Panc1 (cell line): ENCODE data around the gene TMX1. TPM values are rescaled to one million over a fixed set of nuclear protein-coding genes. Genes with fewer than 3 reads are reported as not detected.

Experiments used
- ATAC-seq: fragments of 200-7000 bp; cut with Tn5 transposase; 2 replicates; pipeline ENCODE4 v1.9.1; 2020; ENCODE audit warnings: mild to moderate bottlenecking, moderate library complexity
- BruUV-seq: library from RNA; stranded (reverse); fragments of 400-500 nt; replicated peaks from 2 replicates; lab custom pipeline; 2021; lab: Mats Ljungman, UMichigan
- CTCF ChIA-PET: fragments of 300-600 bp; sonication (Branson Sonifier 250); formaldehyde crosslinking; loops from one replicate; lab custom pipeline; 2022; ENCODE audit warnings: antibody characterized with exemption; lab: Charles Lee
- POLR2A ChIA-PET: fragments of 300-600 bp; sonication (Branson Sonifier 250); formaldehyde crosslinking; loops from one replicate; lab custom pipeline; 2022; ENCODE audit warnings: antibody characterized with exemption; lab: Charles Lee
- DNase-seq: peaks from one replicate; pipeline ENCODE4 v3.0.0-alpha.2; 2010; ENCODE audit warnings: low read depth, low spot score
- H3K27ac ChIP-seq: 2 replicates; pipeline ENCODE4 v1.5.1; 2011; ENCODE audit warnings: mild to moderate bottlenecking, low read length, inconsistent platforms
- H3K27me3 ChIP-seq: fragments of 200-500 bp; sonication (Bioruptor generic); 2 replicates; pipeline ENCODE4 v1.6.0; 2014; ENCODE audit warnings: low read length, inconsistent platforms; ENCODE audit not compliant: control insufficient read depth, insufficient read depth
- H3K36me3 ChIP-seq: fragments of 200-500 bp; sonication (Bioruptor generic); 2 replicates; pipeline ENCODE4 v1.5.1; 2014; ENCODE audit warnings: inconsistent platforms, mild to moderate bottlenecking, low read length, moderate library complexity; ENCODE audit not compliant: control insufficient read depth, insufficient read depth
- H3K4me1 ChIP-seq: 2 replicates; pipeline ENCODE4 v1.5.1; 2011; ENCODE audit warnings: inconsistent platforms, mild to moderate bottlenecking, low read length, moderate library complexity; ENCODE audit not compliant: control insufficient read depth, insufficient read depth
- H3K4me3 ChIP-seq, 2 experiments: 2 replicates each; pipeline ENCODE4 v1.5.1; 2011 to 2012; ENCODE audit warnings: low read depth in 2 of 2, low read length in 2 of 2, mild to moderate bottlenecking in 2 of 2, inconsistent platforms in 1 of 2, moderate library complexity in 1 of 2
- H3K9me3 ChIP-seq: fragments of 200-500 bp; sonication (Bioruptor generic); 2 replicates; pipeline ENCODE4 v1.5.1; 2014; ENCODE audit warnings: low read depth, mild to moderate bottlenecking, inconsistent platforms, low read length, moderate library complexity; ENCODE audit not compliant: control insufficient read depth, insufficient read depth
- CTCF ChIP-seq: fragments of 450-650 bp; IDR thresholded peaks from 2 replicates; pipeline ENCODE4 v1.5.1; 2017; ENCODE audit warnings: mild to moderate bottlenecking
- POLR2AphosphoS5 ChIP-seq: IDR thresholded peaks from 2 replicates; pipeline ENCODE4 v1.6.1; 2012; ENCODE audit warnings: mild to moderate bottlenecking, low read depth, low read length, moderate library complexity
- SIN3A ChIP-seq: IDR thresholded peaks from 2 replicates; pipeline ENCODE4 v1.6.1; 2012; ENCODE audit warnings: low read depth, mild to moderate bottlenecking, low read length, moderate library complexity, borderline replicate concordance; ENCODE audit not compliant: insufficient read depth
- TCF7L2 ChIP-seq: IDR thresholded peaks from 2 replicates; pipeline ENCODE4 v1.6.1; 2011; ENCODE audit warnings: mild to moderate bottlenecking, low read depth, low read length, inconsistent platforms
- in situ Hi-C: cut with HindIII; loops from 2 replicates; pipeline ENCODE4 v1.10.0; 2016; ENCODE audit warnings: low sequenced_read_pairs, low pct_unique_long_range_greater_than_20kb
- intact Hi-C: fragments of 100-400 bp; cut with micrococcal nuclease; formaldehyde crosslinking; loops from one replicate; pipeline ENCODE4 v1.10.0; 2022; ENCODE audit not compliant: unreplicated experiment
- total RNA-seq: library from RNA; stranded (reverse); gene quantifications from one replicate; pipeline ENCODE4 v1.2.1, GENCODE V29; 2021; ENCODE audit not compliant: unreplicated experiment
- TF ChIP-seq, protein P1 (sequence below), 2 experiments: IDR thresholded peaks; 2 replicates each; pipeline ENCODE4 v1.6.1; 2011 to 2012; ENCODE audit warnings: low read depth in 2 of 2, control low read depth in 1 of 2, low read length in 1 of 2, mild to moderate bottlenecking in 1 of 2, moderate library complexity in 1 of 2; ENCODE audit not compliant: insufficient read depth in 1 of 2

TMX1 gene
- total RNA-seq, 1 experiment from 2014 or later = 34.9 TPM

- BruUV-seq = no TSS peak
- in situ Hi-C loops (no loop called here), intact Hi-C loops (no loop called here)
- H3K27ac ChIP-seq = no peak overlapping the region
- DNase-seq = no peak
- TF ChIP-seq CTCF = no peak
- TF ChIP-seq, protein P1, sequence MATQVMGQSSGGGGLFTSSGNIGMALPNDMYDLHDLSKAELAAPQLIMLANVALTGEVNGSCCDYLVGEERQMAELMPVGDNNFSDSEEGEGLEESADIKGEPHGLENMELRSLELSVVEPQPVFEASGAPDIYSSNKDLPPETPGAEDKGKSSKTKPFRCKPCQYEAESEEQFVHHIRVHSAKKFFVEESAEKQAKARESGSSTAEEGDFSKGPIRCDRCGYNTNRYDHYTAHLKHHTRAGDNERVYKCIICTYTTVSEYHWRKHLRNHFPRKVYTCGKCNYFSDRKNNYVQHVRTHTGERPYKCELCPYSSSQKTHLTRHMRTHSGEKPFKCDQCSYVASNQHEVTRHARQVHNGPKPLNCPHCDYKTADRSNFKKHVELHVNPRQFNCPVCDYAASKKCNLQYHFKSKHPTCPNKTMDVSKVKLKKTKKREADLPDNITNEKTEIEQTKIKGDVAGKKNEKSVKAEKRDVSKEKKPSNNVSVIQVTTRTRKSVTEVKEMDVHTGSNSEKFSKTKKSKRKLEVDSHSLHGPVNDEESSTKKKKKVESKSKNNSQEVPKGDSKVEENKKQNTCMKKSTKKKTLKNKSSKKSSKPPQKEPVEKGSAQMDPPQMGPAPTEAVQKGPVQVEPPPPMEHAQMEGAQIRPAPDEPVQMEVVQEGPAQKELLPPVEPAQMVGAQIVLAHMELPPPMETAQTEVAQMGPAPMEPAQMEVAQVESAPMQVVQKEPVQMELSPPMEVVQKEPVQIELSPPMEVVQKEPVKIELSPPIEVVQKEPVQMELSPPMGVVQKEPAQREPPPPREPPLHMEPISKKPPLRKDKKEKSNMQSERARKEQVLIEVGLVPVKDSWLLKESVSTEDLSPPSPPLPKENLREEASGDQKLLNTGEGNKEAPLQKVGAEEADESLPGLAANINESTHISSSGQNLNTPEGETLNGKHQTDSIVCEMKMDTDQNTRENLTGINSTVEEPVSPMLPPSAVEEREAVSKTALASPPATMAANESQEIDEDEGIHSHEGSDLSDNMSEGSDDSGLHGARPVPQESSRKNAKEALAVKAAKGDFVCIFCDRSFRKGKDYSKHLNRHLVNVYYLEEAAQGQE (IDR thresholded peaks at IDR 0.05; ENCODE audit: insufficient read depth in 1 of 2, low read depth in 2 of 2, low read length in 1 of 2) = no peak
- no peak for TF ChIP-seq SIN3A
- no peak for TF ChIP-seq POLR2AphosphoS5
- TF ChIP-seq TCF7L2 = no peak
- H3K27me3 ChIP-seq = no peaks in the 10 kb centered on the region
- no peaks in the 10 kb centered on the region for H3K4me1 ChIP-seq
- no peaks in the 10 kb centered on the region for H3K36me3 ChIP-seq
- ChIA-PET CTCF (no interaction called here), POLR2A (no interaction called here)
- no peak for ATAC-seq
- no peaks in the 10 kb centered on the region for H3K9me3 ChIP-seq
- H3K4me3 ChIP-seq = no peak overlapping the region
Measured at GRCh38 chr14:51294951-51295525, 55.0 kb downstream of the TMX1 start.

DNA sequence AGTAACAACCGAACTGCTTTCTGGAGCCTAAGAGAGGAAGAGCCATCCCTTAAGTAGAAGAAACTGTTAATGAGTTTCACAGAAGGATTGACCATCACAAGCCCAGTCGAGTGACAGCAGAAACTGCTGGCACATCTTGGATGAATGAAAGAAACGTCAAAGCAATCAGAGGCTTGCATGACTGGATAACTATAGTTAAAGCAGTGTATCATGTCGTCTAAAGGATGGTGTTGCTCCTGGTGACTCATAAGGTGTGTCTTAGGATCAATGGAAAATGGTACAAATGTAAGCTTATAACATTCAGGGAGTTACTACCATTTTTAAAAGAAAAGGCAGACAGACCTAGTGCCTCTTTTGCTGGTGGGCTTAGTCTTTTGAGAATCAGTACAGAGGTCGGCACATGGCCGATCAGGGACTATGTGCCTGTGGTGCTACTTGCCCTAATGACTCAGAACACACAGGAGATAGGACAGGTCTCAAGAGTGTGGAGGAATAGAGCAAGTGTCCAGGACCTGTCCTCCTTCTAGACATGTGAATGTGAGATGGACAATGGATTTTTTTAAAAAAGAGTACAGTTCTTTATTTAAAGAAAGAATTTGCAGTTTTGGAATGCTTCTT, 55.7 kb downstream of the TMX1 start:
- no peaks in the 10 kb centered on the region for H3K36me3 ChIP-seq
- TF ChIP-seq CTCF (no peak), TCF7L2 (no peak), POLR2AphosphoS5 (no peak), SIN3A (no peak)
- TF ChIP-seq, protein P1 (IDR thresholded peaks at IDR 0.05; ENCODE audit: insufficient read depth in 1 of 2, low read depth in 2 of 2, low read length in 1 of 2) = no peak
- in situ Hi-C loops (no loop called here), intact Hi-C loops (no loop called here)
- ChIA-PET CTCF (no interaction called here), POLR2A (no interaction called here)
- no peak overlapping the region for H3K27ac ChIP-seq
- no peak overlapping the region for H3K4me3 ChIP-seq
- H3K27me3 ChIP-seq = no peaks in the 10 kb centered on the region
- no peaks in the 10 kb centered on the region for H3K4me1 ChIP-seq
- DNase-seq (no peak), ATAC-seq (no peak)
- H3K9me3 ChIP-seq = no peaks in the 10 kb centered on the region
- BruUV-seq = no TSS peak
